Muscle of leg (tissue), 11 donors: ENCODE measurements around the gene NFASC. TPM values are rescaled to one million over a fixed set of nuclear protein-coding genes. Genes with fewer than 3 reads are reported as not detected.

Source experiments
- DNase-seq: peaks from one replicate; pipeline ENCODE4 v3.0.0; 2013
- H3K27ac ChIP-seq: one replicate; pipeline ENCODE4 v1.5.1; 2013; ENCODE audit warnings: mild to moderate bottlenecking, low read length, control low read depth
- H3K27me3 ChIP-seq: one replicate; pipeline ENCODE4 v1.6.1; 2013; ENCODE audit warnings: low read length; ENCODE audit not compliant: control insufficient read depth, insufficient read depth
- H3K36me3 ChIP-seq: one replicate; pipeline ENCODE4 v1.6.1; 2013; ENCODE audit warnings: low read length; ENCODE audit not compliant: control insufficient read depth, insufficient read depth
- H3K4me1 ChIP-seq: one replicate; pipeline ENCODE4 v1.6.1; 2013; ENCODE audit warnings: low read length; ENCODE audit not compliant: control insufficient read depth, insufficient read depth
- H3K4me3 ChIP-seq: one replicate; pipeline ENCODE4 v1.5.1; 2013; ENCODE audit warnings: low read length, control low read depth
- H3K9me3 ChIP-seq: replicated peaks from 2 replicates; pipeline ENCODE4 v1.6.1; 2013; ENCODE audit warnings: low read depth, low read length; ENCODE audit not compliant: control insufficient read depth
- WGBS: methylation state at CpG from one replicate; pipeline ENCODE4 v1.1.5; 2013; ENCODE audit warnings: missing lambda C conversion rate; ENCODE audit not compliant: insufficient coverage; 5-methylcytosine and 5-hydroxymethylcytosine counted together
- polyA plus RNA-seq, 8 donors: library from polyadenylated mRNA; unstranded; fragments of 120-200 nt; gene quantifications; one replicate each; pipeline versions ENCODE4 v1.2.1 to v1.2.3, GENCODE V29; 2013; ENCODE audit warnings: inconsistent platforms in 1 of 8, low replicate concordance in 1 of 8; ENCODE audit not compliant: insufficient read length in 8 of 8, insufficient read depth in 1 of 8
- total RNA-seq: library from RNA; stranded (reverse); fragments of 120-200 nt; gene quantifications from one replicate; pipeline ENCODE4 v1.2.4, GENCODE V29; 2013

The NFASC gene
- total and polyA plus RNA-seq, 9 donors, result 0.81 to 1.8 (median 1.1) TPM

DNA sequence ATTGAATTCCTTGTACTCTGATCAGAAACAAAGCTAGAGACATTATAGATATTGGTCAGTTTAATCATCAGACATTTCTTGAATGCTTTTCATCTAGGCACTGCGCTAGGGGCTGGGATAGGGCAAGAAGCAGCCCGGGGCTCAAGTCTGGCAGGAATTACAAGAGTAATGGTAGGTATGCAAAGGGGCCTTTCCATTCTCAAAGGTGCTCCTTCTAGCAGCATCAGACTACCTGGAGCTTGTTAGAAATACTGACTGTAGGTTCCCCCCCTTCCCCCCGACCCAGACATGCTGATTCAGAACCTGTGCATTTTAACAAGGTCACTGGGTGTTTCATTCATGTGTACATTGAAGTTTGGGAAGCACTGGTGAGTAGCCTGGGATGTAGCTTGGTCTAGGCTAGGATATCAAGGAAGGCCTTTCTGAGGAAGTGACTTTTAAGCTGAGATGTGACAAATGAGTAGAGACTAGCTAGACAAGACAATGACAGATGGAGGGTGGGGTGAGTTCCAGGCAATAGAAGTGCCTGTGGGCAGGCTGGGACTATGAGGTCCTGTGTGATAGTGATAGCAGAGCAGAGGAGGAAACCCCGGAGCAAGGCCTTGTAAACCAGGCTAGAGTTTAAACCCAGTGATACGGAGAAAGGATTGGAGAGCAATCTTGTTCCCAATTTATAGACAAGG lies 26.3 kb downstream of the NFASC start:
- whole genome bisulfite sequencing, result 89% methylated on average over 4 of the region's 5 CpGs
- no peak overlapping the region for H3K4me3 ChIP-seq
- H3K27me3 ChIP-seq, result peaks cover 8% of the 10 kb centered on the region

DNA sequence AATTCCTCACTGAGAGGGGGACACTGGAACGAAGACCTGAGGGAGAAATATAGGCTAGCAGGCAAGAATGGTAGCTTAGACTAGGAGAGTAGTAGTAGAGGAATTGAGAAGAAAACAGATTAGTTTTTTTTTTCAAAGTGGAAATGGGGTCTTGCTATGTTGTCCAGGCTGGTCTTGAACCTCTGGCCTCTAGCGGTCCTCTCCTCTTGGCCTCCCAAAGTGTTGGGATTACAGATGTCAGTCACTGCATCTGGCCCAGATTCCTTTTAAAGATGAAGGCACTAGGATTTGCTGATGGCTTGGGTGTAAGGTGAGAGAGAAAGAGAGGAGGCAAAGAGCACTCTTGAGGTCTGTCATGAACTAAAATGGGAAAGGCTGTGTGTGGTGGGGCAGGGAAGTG lies 30.1 kb downstream of the NFASC start:
- Histone ChIP-seq H3K4me1 (no peaks in the 10 kb centered on the region), H3K4me3 (no peak overlapping the region), H3K9me3 (no peaks in the 10 kb centered on the region), H3K27me3 (peaks cover 8% of the 10 kb centered on the region), H3K27ac (no peak overlapping the region), H3K36me3 (no peaks in the 10 kb centered on the region)
- no peak for DNase-seq
- 75% methylated on average over 2 of the region's 2 CpGs for WGBS

More for the DNA sequence above, 26.3 kb downstream of the NFASC start:
- Histone ChIP-seq H3K9me3 (no peaks in the 10 kb centered on the region), H3K4me1 (no peaks in the 10 kb centered on the region), H3K27ac (no peak overlapping the region), H3K36me3 (no peaks in the 10 kb centered on the region)
- no peak for DNase-seq

DNA sequence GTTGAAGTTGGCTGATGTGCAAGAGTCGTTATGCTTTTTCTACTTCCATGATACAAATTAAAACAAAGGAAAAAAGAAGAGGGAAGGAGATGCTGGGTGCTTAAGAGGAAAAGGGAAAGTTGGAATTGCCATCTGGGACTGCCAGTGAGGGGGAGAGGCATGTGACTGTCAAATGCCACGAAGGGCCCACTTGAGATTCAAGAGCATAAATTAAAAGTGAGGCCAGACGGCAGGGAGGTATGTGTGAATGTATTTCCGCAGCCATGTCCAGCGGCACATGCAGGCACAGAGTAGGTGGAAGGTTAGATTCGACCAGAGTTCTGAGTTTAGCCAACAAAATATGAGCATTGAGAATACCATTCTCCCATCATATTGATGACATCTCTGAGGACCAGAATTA lies 32.0 kb downstream of the NFASC start:
- H3K27me3 ChIP-seq, result peaks cover 5% of the 10 kb centered on the region
- no peak for DNase-seq
- H3K4me3 ChIP-seq, result no peak overlapping the region
- no peaks in the 10 kb centered on the region for H3K9me3 ChIP-seq
- H3K36me3 ChIP-seq, result no peaks in the 10 kb centered on the region
- 75% methylated on average over 1 of the region's 6 CpGs for WGBS
- no peak overlapping the region for H3K27ac ChIP-seq
- no peaks in the 10 kb centered on the region for H3K4me1 ChIP-seq

DNA sequence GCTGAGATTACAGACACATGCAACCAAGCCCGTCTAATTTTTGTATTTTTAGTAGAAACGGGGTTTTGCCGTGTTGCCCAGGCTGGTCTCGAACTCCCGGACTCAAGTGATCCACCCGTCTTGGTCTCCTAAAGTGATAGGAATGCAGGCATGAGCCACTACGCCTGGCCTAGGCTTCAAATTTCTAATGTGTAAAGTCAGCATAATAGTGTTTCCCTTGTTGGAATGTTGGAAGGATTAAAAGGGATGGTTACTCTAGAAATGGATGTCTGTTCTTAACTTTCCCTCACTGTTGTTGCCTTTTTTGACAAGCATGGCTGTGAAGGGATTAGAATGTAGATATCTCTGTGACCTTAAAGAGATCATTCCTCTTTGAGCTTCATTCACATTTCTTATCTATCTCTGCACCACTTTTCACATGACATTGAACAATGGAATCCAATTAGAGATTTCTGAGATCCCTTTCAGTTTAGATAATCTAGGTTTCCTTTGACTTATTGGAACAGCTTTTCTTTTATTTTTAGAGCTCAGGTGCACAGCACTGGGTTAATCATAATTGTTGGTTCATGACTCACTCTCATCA lies 33.7 kb downstream of the NFASC start:
- Histone ChIP-seq H3K27me3 (peaks cover 1% of the 10 kb centered on the region), H3K36me3 (no peaks in the 10 kb centered on the region), H3K4me1 (no peaks in the 10 kb centered on the region), H3K9me3 (no peaks in the 10 kb centered on the region), H3K4me3 (no peak overlapping the region), H3K27ac (no peak overlapping the region)
- WGBS, result 79% methylated on average over 7 of the region's 7 CpGs
- no peak for DNase-seq

DNA sequence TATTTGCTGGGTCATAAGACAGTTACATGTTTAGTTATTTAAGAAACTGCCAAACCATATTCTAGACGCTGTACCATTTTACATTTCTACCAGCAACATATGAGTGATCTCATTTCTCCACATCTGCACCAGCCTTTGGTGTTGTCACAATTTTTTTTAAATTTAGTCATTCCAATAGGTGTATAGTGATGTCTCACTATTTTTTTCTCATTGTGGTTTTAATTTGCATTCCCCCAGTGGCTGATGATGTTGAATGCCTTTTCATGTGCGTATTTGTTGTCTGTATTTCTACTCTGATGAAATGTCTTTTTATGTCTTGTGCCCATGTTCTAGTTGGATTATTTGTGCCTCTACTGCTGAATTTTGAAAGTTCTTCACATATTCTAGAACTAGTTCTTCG lies 38.4 kb downstream of the NFASC start:
- Histone ChIP-seq H3K9me3 (no peaks in the 10 kb centered on the region), H3K27ac (no peak overlapping the region), H3K4me1 (no peaks in the 10 kb centered on the region), H3K4me3 (no peak overlapping the region), H3K27me3 (no peaks in the 10 kb centered on the region), H3K36me3 (no peaks in the 10 kb centered on the region)
- WGBS, result no CpG with 5 or more reads among the region's 3 CpGs
- no peak for DNase-seq

DNA sequence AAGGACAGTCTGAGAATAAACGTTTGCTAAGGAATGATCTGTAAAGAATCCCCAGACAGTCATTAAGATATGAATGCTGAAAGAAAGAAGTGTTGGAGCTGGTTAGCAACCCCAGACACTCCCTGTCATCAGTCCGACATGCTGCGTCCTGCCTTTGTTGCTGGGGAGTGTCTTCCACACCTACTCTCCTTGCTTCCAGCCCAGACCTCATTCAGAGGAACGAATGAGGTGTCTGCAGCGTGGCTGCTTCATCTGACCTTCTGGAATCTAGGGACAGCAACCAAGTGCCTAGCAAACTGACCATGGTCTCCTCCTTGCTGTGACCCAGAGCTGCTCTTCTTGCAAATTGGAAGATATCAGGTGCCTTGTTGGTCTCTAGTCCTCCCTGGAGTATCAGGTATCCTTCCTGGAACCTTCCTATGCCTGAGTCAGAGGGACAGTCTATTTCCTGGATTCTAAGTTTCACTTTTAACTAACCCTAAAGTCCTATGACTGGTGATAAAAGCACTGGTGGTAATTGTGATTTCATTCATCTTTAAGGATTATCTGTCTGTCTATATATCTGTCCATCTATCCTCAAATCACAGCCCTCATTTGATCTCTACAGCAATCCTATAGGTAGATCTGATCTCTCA lies 45.3 kb downstream of the NFASC start:
- H3K27ac ChIP-seq, result no peak overlapping the region
- no peak overlapping the region for H3K4me3 ChIP-seq
- WGBS, result 31% methylated on average over 5 of the region's 5 CpGs
- H3K27me3 ChIP-seq, result peaks cover 3% of the 10 kb centered on the region
- H3K36me3 ChIP-seq, result no peaks in the 10 kb centered on the region
- peaks cover 3% of the 10 kb centered on the region for H3K4me1 ChIP-seq
- DNase-seq, result no peak
- H3K9me3 ChIP-seq, result no peaks in the 10 kb centered on the region

DNA sequence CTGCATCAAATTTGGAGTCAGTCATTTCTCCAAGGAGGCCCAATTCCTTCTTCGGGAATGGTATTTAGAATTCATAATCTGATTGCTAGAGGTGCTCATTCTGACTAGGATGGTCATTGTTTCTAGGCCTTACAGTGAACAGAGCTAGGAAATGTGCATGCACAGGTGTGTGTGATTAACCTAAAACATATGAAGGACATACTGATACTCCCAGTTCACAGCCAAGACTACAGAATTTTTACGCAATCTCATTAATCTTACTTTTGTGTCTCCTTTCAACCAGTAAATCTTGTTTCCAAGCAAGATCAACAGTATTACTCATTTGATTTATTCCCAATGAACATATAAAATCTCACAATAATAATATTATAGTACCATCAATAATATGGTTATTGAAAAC lies 47.1 kb downstream of the NFASC start:
- peaks cover 4% of the 10 kb centered on the region for H3K27me3 ChIP-seq
- WGBS, result no CpG with 5 or more reads among the region's 2 CpGs
- H3K9me3 ChIP-seq, result no peaks in the 10 kb centered on the region
- H3K27ac ChIP-seq, result no peak overlapping the region
- H3K4me3 ChIP-seq, result no peak overlapping the region
- DNase-seq, result no peak
- H3K4me1 ChIP-seq, result peaks cover 12% of the 10 kb centered on the region
- H3K36me3 ChIP-seq, result no peaks in the 10 kb centered on the region

DNA sequence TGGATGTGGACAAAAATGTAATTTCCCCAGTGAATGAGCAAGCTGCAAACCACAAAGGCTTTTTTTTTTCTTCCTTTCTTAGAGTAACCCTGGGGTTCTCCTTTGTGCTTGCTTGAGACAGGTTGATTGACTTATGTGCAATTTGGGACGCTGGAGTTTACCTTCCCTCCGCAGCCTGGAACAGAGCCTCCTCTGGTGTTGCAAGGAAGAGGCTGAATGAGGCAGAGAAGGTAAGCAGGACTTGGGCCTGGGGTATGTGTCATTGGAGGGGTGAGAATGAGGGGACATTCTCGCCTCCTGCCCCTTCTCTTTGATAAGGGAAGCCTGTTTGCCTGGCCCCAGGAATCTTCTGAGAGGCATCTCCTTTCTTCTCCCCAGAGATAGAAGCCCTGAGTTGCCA lies 49.8 kb downstream of the NFASC start:
- WGBS, result 33% methylated on average over 2 of the region's 3 CpGs

DNA sequence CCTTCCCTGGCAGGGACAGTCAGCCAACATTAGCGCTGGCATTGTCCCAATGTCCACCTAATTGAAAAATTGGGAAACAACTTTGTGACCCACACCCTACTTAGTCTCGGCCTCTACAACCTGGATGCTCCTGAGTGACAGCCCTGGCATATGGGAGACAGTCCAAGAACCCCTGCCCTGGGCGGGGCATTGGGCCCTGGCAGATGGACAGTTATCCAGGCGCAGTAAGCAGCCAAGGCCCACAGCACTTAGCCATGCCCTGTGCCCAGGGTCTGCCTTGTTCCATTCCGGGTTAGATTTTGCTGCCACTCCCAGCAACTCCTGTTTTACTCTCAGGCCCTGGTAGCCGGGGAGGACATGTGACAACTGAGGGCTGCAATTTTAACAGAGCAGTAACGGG lies 50.3 kb downstream of the NFASC start:
- Histone ChIP-seq H3K4me3 (no peak overlapping the region), H3K9me3 (no peaks in the 10 kb centered on the region), H3K36me3 (no peaks in the 10 kb centered on the region), H3K4me1 (peaks cover 35% of the 10 kb centered on the region), H3K27ac (no peak overlapping the region), H3K27me3 (peaks cover 4% of the 10 kb centered on the region)
- DNase-seq, result no peak
- 71% methylated on average over 5 of the region's 7 CpGs for WGBS

More for the DNA sequence above, 49.8 kb downstream of the NFASC start:
- Histone ChIP-seq H3K27me3 (peaks cover 4% of the 10 kb centered on the region), H3K9me3 (no peaks in the 10 kb centered on the region), H3K4me1 (peaks cover 35% of the 10 kb centered on the region), H3K27ac (no peak overlapping the region), H3K36me3 (no peaks in the 10 kb centered on the region), H3K4me3 (no peak overlapping the region)
- no peak for DNase-seq

DNA sequence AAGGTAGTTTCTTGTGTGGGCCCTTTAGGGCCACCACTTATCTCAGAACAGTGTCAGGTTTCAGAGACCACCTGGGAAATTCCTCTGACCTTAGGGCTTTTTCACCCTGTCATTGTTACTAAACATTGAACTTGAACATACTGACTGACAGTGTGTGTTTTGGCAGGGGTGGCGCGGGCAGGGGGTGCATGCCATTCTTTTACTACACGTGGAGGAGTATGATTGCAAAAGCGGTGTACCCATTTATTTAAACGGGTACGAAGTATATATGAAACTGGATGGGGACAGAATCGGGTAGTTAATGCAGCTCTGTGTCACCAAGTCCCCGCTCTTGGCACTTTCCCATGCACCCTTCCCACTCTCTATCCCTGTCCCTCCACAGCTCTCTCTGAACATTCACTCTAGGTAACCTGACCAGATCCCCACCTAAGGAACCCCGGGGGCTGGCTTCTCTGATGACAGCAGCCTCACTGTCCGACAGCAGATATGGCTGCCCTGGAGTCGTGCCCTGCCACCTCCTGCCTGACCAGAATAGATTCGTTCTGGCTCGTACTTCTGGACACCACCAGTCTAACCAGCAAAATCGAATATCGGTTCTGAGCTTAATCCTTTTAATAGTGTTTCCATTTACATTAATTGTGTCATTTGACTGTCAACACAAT lies 51.3 kb downstream of the NFASC start:
- WGBS, result 67% methylated on average over 9 of the region's 15 CpGs
- Histone ChIP-seq H3K4me3 (no peak overlapping the region), H3K9me3 (no peaks in the 10 kb centered on the region), H3K36me3 (no peaks in the 10 kb centered on the region), H3K27me3 (peaks cover 4% of the 10 kb centered on the region), H3K4me1 (peaks cover 35% of the 10 kb centered on the region), H3K27ac (no peak overlapping the region)
- DNase-seq, result no peak
